Osteocyte (in vitro differentiated cells): ENCODE results near the gene CDC42EP3. TPM values are rescaled to one million over a fixed set of nuclear protein-coding genes. Genes with fewer than 3 reads are reported as not detected.
A peak's percentile ranks its signal among the peaks of the same experiment; 100 is the strongest.

Experiments
- DNase-seq: peaks from one replicate; pipeline ENCODE4 v3.0.0; 2021; ENCODE audit warnings: mixed read lengths; ENCODE audit not compliant: unreplicated experiment; ENCODE audit errors: extremely low spot score
- H3K27ac Mint-ChIP-seq: one replicate; pipeline ENCODE4 v1.8.0; 2021; ENCODE audit warnings: mild to moderate bottlenecking, mixed read lengths; ENCODE audit not compliant: unreplicated experiment
- H3K27me3 Mint-ChIP-seq: one replicate; pipeline ENCODE4 v1.8.0; 2021; ENCODE audit warnings: mixed read lengths; ENCODE audit not compliant: unreplicated experiment
- H3K36me3 Mint-ChIP-seq: one replicate; pipeline ENCODE4 v1.8.0; 2021; ENCODE audit warnings: mixed read lengths; ENCODE audit not compliant: unreplicated experiment
- H3K4me1 Mint-ChIP-seq: one replicate; pipeline ENCODE4 v1.8.0; 2021; ENCODE audit warnings: mixed read lengths; ENCODE audit not compliant: unreplicated experiment
- H3K4me3 Mint-ChIP-seq: one replicate; pipeline ENCODE4 v1.8.0; 2021; ENCODE audit warnings: mild to moderate bottlenecking, moderate library complexity, mixed read lengths; ENCODE audit not compliant: unreplicated experiment
- H3K9me3 Mint-ChIP-seq: one replicate; pipeline ENCODE4 v1.8.0; 2021; ENCODE audit warnings: mixed read lengths; ENCODE audit not compliant: unreplicated experiment
- total RNA-seq: library from RNA; stranded (reverse); gene quantifications from 2 replicates; pipeline ENCODE4 v1.2.1, GENCODE V29; 2021
- TF ChIP-seq, protein P1 (sequence below): fragments of 200-600 bp; sonication (generic); IDR thresholded peaks from 2 replicates; pipeline ENCODE4 v1.5.0; 2021; ENCODE audit warnings: antibody characterized with exemption, mild to moderate bottlenecking, moderate library complexity

CDC42EP3 gene
- total RNA-seq, 1 donor from 2014 or later = 46.2 TPM

DNA sequence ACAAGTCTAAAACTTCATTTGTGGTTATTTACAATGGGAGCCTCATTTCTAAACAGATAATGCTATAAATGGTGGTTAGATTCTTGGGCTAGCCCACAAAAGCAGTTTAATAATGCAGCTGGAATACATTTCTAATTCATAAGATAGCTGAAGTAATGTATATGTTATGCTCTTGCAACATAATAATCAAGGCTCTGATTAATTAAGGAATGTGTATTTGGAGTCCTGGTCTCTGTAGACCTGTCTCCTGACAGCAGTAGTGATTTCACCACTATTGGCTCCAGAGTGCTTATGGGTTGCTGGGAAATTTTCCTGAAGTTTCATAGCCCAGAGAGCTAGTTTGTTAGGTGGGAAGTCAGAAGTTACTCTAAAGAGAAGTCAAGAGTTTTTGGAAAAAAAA, 21.3 kb upstream of the CDC42EP3 start:
- no peaks in the 10 kb centered on the region for H3K9me3 Mint-ChIP-seq
- H3K27me3 Mint-ChIP-seq = no peaks in the 10 kb centered on the region
- no peak for DNase-seq
- H3K4me1 Mint-ChIP-seq = peaks cover 22% of the 10 kb centered on the region
- no peaks in the 10 kb centered on the region for H3K36me3 Mint-ChIP-seq
- H3K4me3 Mint-ChIP-seq = no peak overlapping the region
- TF ChIP-seq, protein P1, sequence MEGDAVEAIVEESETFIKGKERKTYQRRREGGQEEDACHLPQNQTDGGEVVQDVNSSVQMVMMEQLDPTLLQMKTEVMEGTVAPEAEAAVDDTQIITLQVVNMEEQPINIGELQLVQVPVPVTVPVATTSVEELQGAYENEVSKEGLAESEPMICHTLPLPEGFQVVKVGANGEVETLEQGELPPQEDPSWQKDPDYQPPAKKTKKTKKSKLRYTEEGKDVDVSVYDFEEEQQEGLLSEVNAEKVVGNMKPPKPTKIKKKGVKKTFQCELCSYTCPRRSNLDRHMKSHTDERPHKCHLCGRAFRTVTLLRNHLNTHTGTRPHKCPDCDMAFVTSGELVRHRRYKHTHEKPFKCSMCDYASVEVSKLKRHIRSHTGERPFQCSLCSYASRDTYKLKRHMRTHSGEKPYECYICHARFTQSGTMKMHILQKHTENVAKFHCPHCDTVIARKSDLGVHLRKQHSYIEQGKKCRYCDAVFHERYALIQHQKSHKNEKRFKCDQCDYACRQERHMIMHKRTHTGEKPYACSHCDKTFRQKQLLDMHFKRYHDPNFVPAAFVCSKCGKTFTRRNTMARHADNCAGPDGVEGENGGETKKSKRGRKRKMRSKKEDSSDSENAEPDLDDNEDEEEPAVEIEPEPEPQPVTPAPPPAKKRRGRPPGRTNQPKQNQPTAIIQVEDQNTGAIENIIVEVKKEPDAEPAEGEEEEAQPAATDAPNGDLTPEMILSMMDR = no peak
- H3K27ac Mint-ChIP-seq = no peak overlapping the region

DNA sequence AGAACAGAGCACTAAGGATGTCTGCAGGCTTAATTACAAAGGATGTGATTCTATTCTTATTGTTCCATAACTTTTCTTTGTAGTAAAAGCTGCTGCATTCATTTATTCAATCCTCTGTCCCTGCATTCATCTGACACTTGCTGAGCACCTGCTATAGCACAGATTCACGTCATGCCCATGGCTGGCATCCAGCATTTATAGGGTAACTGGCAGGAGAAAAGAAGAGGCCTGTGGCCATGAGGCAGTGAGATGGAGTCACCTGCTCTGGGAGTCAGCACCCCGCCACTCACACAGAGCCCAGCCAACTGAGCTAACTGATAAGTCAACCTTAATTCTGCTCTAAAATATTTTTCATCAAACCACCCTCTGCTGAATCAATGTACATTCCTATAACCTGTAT, 18.3 kb upstream of the CDC42EP3 start:
- H3K4me1 Mint-ChIP-seq = peaks cover 26% of the 10 kb centered on the region
- DNase-seq = no peak
- TF ChIP-seq, protein P1 = no peak
- no peaks in the 10 kb centered on the region for H3K36me3 Mint-ChIP-seq
- no peak overlapping the region for H3K4me3 Mint-ChIP-seq
- no peaks in the 10 kb centered on the region for H3K9me3 Mint-ChIP-seq
- H3K27ac Mint-ChIP-seq = peak overlapping the region; percentile 58
- no peaks in the 10 kb centered on the region for H3K27me3 Mint-ChIP-seq

DNA sequence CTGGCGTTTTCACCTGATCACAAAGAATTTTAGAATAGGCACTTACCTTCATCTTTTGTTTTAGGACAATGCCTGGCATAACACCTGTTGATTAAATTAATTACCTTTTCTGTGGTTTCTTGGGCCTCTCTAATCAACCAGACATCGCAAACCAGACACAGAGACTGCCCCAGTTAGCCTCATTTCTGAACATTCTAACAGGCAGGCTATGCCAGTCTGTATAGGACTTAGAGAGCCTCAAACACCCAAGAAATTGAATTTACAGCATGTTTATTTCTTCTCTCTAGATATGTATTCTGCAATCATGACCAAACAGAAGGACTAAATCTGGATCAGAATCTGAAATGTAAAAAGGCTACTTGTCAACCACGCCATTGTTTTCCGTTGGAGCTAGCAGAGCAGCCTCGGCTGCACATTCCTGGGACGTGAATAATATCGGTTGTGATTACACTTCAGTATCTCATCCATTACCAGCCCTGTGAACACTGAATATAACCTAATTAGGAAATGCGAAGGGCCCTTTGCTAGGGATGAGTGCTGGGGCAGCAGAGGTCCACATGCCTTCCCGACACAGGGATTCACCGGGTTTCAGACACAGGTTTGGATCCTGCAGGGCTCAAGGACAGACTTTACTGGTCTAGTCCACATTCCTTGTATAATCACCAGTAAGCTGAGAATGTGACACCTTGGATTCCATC, 17.5 kb upstream of the CDC42EP3 start:
- no peaks in the 10 kb centered on the region for H3K36me3 Mint-ChIP-seq
- H3K9me3 Mint-ChIP-seq = peaks cover 4% of the 10 kb centered on the region
- no peaks in the 10 kb centered on the region for H3K27me3 Mint-ChIP-seq
- no peak for DNase-seq
- H3K4me1 Mint-ChIP-seq = peaks cover 26% of the 10 kb centered on the region
- no peak overlapping the region for H3K4me3 Mint-ChIP-seq
- TF ChIP-seq, protein P1 = no peak
- H3K27ac Mint-ChIP-seq = peak overlapping the region; percentile 58

DNA sequence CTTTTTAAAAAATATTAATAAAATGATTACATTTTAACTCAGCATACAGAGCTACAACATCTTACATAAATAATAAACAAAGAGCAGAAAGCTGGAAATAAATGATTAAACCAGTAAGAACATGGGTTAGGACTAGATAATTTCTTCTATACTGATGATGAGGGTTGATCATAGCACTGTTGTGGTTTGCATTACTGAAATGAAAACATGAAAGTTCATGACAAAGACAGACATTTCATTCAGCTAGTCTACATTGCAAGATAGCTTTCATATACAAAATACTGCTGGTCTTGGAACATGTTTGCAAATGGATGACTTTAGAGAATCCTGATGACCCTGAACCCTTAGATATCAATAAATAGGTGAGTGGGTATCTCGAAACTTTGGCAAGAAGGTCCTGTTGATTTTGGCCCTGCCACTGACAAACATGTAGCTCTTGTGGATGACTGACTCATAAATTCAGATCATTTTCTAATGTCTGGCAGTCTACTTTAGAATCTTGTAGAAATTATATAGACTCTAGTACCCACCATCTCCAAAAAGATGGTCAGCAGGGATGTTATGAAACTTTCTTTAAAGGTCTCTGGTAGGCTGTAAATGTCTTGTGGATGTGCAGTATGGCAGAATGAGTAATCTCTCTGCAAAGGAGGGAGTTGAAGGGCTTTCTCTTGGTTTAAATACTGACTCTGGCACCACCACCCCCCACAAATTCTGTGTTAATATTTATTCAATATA, 15.5 kb upstream of the CDC42EP3 start:
- Mint-ChIP-seq H3K4me1 (peaks cover 26% of the 10 kb centered on the region), H3K4me3 (no peak overlapping the region), H3K9me3 (peaks cover 6% of the 10 kb centered on the region), H3K36me3 (no peaks in the 10 kb centered on the region), H3K27me3 (no peaks in the 10 kb centered on the region), H3K27ac (no peak overlapping the region)
- DNase-seq = no peak
- TF ChIP-seq, protein P1 = no peak

DNA sequence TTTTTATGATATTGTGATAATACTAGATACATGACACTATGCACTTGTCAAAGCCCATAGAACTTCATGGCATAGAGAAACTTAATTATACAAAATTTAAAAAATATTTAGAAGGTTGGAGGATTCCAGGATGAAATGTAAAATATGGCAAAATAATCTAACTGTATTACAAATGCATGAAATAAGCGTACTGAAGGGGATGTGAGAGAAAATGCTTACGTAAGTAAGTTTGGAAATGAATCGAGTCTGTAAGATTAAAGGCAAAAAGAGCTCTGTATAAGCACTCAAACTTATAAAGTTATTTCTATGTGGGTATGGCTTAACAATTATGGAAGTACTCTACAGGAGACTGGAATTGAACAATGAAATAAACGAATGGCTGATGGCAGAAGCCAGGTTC, 13.4 kb upstream of the CDC42EP3 start:
- Mint-ChIP-seq H3K4me3 (no peak overlapping the region), H3K36me3 (no peaks in the 10 kb centered on the region), H3K27me3 (no peaks in the 10 kb centered on the region), H3K4me1 (peaks cover 20% of the 10 kb centered on the region), H3K9me3 (peaks cover 6% of the 10 kb centered on the region), H3K27ac (no peak overlapping the region)
- TF ChIP-seq, protein P1 = no peak
- DNase-seq = no peak
